ENCODE measurements around the gene MAML2.

Gene MAML2

GRCh38 chr11:96332126-96332771 is 10.7 kb downstream of the MAML2 start:
- no peak for TF ChIP-seq CTCF (IDR thresholded peaks at IDR 0.05; ENCODE audit: low read depth, low read length)
- no peak overlapping the region for H3K4me3 ChIP-seq (ENCODE audit: low read depth, low read length)

DNA sequence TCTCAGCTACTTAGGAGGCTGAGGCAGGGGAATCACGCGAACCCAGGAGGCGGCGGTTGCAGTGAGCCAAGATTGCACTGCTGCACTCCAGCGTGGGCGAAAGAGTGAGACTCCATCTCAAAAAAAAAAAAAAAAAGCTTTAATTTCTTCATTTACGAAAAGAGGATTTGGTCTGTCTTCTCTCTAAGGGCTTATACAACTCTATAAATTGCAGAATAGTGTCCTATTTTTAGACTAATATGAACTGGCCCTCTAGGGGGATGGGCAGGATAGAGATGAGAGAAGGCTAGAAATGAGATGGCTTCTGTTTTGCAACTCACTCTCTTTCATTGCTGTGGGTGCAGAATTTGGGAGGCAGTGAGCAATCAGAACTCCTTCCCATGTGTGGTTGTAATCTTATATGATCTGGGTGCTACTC is 11.3 kb downstream of the MAML2 start:
- TF ChIP-seq CTCF (IDR thresholded peaks at IDR 0.05; ENCODE audit: low read depth, low read length) = no peak
- H3K4me3 ChIP-seq (ENCODE audit: low read depth, low read length) = no peak overlapping the region

GRCh38 chr11:96330511-96330859 is 12.5 kb downstream of the MAML2 start:
- TF ChIP-seq CTCF (IDR thresholded peaks at IDR 0.05; ENCODE audit: low read depth, low read length) = no peak
- H3K4me3 ChIP-seq (ENCODE audit: low read depth, low read length) = no peak overlapping the region

- no peak for TF ChIP-seq CTCF (IDR thresholded peaks at IDR 0.05; ENCODE audit: low read depth, low read length)
- H3K4me3 ChIP-seq (ENCODE audit: low read depth, low read length) = no peak overlapping the region
Observed at GRCh38 chr11:96329855-96330510, 13.0 kb downstream of the MAML2 start.

DNA sequence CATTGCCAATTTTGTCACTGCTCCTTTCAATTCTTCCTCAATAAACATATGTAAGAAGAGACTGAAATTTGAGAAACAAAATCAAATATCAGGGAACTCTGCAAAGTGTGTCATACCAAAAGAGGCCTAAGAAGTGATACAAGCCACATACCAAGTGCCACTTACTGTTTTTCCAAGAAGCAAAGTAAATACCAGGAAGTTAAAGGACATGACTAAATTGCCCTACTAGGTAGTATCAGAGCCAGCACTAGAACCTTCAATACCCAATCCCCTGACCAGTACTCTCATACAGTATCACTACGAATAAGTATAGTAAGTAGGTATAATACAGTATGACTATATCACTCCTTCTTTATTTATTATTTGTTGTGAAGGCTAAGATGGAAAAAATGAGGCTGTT is 13.6 kb downstream of the MAML2 start:
- no peak for TF ChIP-seq CTCF (IDR thresholded peaks at IDR 0.05; ENCODE audit: low read depth, low read length)
- no peak overlapping the region for H3K4me3 ChIP-seq (ENCODE audit: low read depth, low read length)

GRCh38 chr11:96328395-96329010 is 14.5 kb downstream of the MAML2 start:
- TF ChIP-seq CTCF (IDR thresholded peaks at IDR 0.05; ENCODE audit: low read depth, low read length) = no peak
- no peak overlapping the region for H3K4me3 ChIP-seq (ENCODE audit: low read depth, low read length)

DNA sequence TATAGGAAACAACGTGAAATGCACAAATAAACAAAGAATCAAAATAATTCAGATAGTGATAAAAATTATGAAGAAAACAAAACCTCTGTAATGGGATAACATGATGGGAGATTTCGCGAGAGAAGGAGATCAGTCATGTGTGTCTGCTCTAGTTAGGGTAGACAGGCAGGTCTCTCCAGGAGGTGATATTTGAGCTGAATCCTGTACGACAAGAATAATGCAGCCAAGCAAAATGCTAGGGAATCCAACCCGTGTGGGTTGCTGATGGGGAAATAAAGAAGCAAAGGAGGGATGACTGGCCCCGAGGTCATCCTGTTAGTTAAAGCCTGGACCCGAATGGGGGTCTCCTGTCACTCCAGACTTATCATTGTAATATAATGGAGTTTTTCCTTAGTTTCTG is 16.0 kb downstream of the MAML2 start:
- TF ChIP-seq CTCF (IDR thresholded peaks at IDR 0.05; ENCODE audit: low read depth, low read length) = no peak
- no peak overlapping the region for H3K4me3 ChIP-seq (ENCODE audit: low read depth, low read length)

All from WI38 (cell line).